ENCODE data around the gene FAM131A.
A peak's percentile ranks its signal among the peaks of the same experiment; 100 is the strongest.

Gene FAM131A

DNA sequence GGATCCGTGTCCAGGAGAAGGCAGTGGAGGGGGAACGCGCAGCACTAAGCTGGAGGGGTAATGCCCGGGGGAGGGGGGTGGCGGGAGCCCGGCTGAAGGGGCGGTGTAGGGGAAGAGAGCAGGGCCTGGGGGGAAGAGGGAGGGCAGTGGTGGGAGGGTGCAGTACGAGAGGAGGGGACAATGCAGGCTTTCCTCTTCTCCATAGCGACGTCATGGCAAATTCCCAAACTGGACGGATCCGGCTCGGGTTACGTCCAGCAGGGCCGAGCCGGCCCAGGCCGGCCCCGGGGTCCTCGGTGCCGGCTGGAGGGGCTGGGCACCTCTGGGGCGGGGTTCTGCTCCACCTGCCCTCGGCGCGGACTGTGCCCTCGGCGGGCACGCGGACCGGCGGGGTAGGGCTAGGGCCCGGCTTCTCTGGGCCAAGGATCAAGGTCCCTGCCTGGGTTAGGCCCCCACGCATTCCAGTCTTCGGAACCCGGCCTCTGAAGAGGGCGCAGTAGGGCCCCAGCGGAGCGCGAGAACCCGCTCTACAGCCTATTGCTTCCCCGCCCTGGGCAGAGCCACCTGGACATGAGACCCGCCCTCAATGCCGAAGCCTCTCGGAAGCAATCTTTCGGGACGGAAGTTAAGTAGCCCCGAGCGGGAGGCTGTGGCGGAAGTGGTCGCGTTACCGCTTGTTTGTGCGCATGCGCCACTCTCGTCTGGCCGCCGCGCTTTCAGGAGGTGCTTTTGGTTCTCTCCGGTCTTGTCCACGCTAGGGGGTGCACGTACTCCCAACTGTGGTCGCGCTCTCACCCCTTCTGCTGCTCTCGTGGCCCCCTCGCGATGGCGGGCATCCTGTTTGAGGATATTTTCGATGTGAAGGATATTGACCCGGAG is 25.5 kb downstream of the FAM131A start:
- Histone ChIP-seq H3K27me3 (ENCODE audit: control insufficient read depth, insufficient read depth, low read length) (no peaks in the 10 kb centered on the region), H3K4me1 (ENCODE audit: control insufficient read depth, insufficient read depth, low read length) (peaks cover 7% of the 10 kb centered on the region; the same call in 1 of the 2 replicates), H3K27ac (ENCODE audit: low read length) (no peak overlapping the region), H3K4me3 (ENCODE audit: low read length) (peak overlapping the region; percentile 68), H3K9me3 (ENCODE audit: control insufficient read depth, insufficient read depth, low read length) (no peaks in the 10 kb centered on the region), H3K36me3 (ENCODE audit: control insufficient read depth, insufficient read depth, low read length) (peaks cover 14% of the 10 kb centered on the region)
- WGBS (ENCODE audit: insufficient coverage, insufficient read length): no CpG with 5 or more reads among the region's 68 CpGs
- DNase-seq (ENCODE audit: low read depth, low spot score): peak; percentile 96

- H3K27me3 ChIP-seq (ENCODE audit: control insufficient read depth, insufficient read depth, low read length): no peaks in the 10 kb centered on the region
- DNase-seq (ENCODE audit: low read depth, low spot score): no peak
- H3K4me3 ChIP-seq (ENCODE audit: low read length): no peak overlapping the region
- no peak overlapping the region for H3K27ac ChIP-seq (ENCODE audit: low read length)
- WGBS (ENCODE audit: insufficient coverage, insufficient read length): no CpG with 5 or more reads among the region's 5 CpGs
- no peaks in the 10 kb centered on the region for H3K4me1 ChIP-seq (ENCODE audit: control insufficient read depth, insufficient read depth, low read length)
- no peaks in the 10 kb centered on the region for H3K9me3 ChIP-seq (ENCODE audit: control insufficient read depth, insufficient read depth, low read length)
- peaks cover 15% of the 10 kb centered on the region; the same call in 1 of the 2 replicates for H3K36me3 ChIP-seq (ENCODE audit: control insufficient read depth, insufficient read depth, low read length)
Measured at GRCh38 chr3:184366619-184367289, 29.4 kb downstream of the FAM131A start.

DNA sequence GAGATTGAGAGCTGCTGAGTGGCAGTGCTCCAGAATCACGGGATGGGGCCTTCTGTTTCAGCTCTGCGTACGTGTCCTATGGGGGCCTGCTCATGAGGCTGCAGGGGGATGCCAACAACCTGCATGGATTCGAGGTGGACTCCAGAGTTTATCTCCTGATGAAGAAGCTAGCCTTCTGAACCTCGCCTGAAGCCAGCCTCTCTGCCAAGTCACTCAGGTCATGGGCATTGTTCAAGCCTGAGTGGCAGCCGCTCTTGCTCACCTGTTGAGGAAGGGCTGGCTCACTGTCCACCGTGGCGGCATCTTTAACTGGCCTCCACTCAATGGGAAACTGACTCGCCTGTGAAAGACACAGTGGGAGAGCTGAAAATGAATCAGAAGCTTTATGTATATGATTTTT is 30.7 kb downstream of the FAM131A start:
- H3K27ac ChIP-seq (ENCODE audit: low read length): no peak overlapping the region
- H3K9me3 ChIP-seq (ENCODE audit: control insufficient read depth, insufficient read depth, low read length): no peaks in the 10 kb centered on the region
- no peak overlapping the region for H3K4me3 ChIP-seq (ENCODE audit: low read length)
- DNase-seq (ENCODE audit: low read depth, low spot score): no peak
- H3K36me3 ChIP-seq (ENCODE audit: control insufficient read depth, insufficient read depth, low read length): peaks cover 15% of the 10 kb centered on the region; the same call in 1 of the 2 replicates
- no CpG with 5 or more reads among the region's 9 CpGs for WGBS (ENCODE audit: insufficient coverage, insufficient read length)
- H3K27me3 ChIP-seq (ENCODE audit: control insufficient read depth, insufficient read depth, low read length): no peaks in the 10 kb centered on the region
- H3K4me1 ChIP-seq (ENCODE audit: control insufficient read depth, insufficient read depth, low read length): no peaks in the 10 kb centered on the region

GRCh38 chr3:184368586-184369183 is 31.3 kb downstream of the FAM131A start:
- H3K4me3 ChIP-seq (ENCODE audit: low read length): no peak overlapping the region
- WGBS (ENCODE audit: insufficient coverage, insufficient read length): no CpG with 5 or more reads among the region's 3 CpGs
- no peak overlapping the region for H3K27ac ChIP-seq (ENCODE audit: low read length)
- no peak for DNase-seq (ENCODE audit: low read depth, low spot score)
- H3K4me1 ChIP-seq (ENCODE audit: control insufficient read depth, insufficient read depth, low read length): no peaks in the 10 kb centered on the region
- H3K27me3 ChIP-seq (ENCODE audit: control insufficient read depth, insufficient read depth, low read length): no peaks in the 10 kb centered on the region
- peaks cover 15% of the 10 kb centered on the region; the same call in 1 of the 2 replicates for H3K36me3 ChIP-seq (ENCODE audit: control insufficient read depth, insufficient read depth, low read length)
- H3K9me3 ChIP-seq (ENCODE audit: control insufficient read depth, insufficient read depth, low read length): no peaks in the 10 kb centered on the region

- Histone ChIP-seq H3K4me1 (ENCODE audit: control insufficient read depth, insufficient read depth, low read length) (no peaks in the 10 kb centered on the region), H3K27me3 (ENCODE audit: control insufficient read depth, insufficient read depth, low read length) (no peaks in the 10 kb centered on the region), H3K27ac (ENCODE audit: low read length) (no peak overlapping the region), H3K4me3 (ENCODE audit: low read length) (no peak overlapping the region), H3K9me3 (ENCODE audit: control insufficient read depth, insufficient read depth, low read length) (no peaks in the 10 kb centered on the region), H3K36me3 (ENCODE audit: control insufficient read depth, insufficient read depth, low read length) (peaks cover 12% of the 10 kb centered on the region; the same call in 1 of the 2 replicates)
- no CpG with 5 or more reads among the region's 5 CpGs for WGBS (ENCODE audit: insufficient coverage, insufficient read length)
- DNase-seq (ENCODE audit: low read depth, low spot score): no peak
Measured at GRCh38 chr3:184371570-184372018, 34.2 kb downstream of the FAM131A start.

- no peaks in the 10 kb centered on the region for H3K27me3 ChIP-seq (ENCODE audit: control insufficient read depth, insufficient read depth, low read length)
- H3K4me1 ChIP-seq (ENCODE audit: control insufficient read depth, insufficient read depth, low read length): no peaks in the 10 kb centered on the region; the same call in 1 of the 2 replicates
- H3K9me3 ChIP-seq (ENCODE audit: control insufficient read depth, insufficient read depth, low read length): no peaks in the 10 kb centered on the region
- H3K4me3 ChIP-seq (ENCODE audit: low read length): no peak overlapping the region
- no CpG with 5 or more reads among the region's 8 CpGs for WGBS (ENCODE audit: insufficient coverage, insufficient read length)
- no peak for DNase-seq (ENCODE audit: low read depth, low spot score)
- H3K27ac ChIP-seq (ENCODE audit: low read length): no peak overlapping the region
- peaks cover 8% of the 10 kb centered on the region; the same call in 1 of the 2 replicates for H3K36me3 ChIP-seq (ENCODE audit: control insufficient read depth, insufficient read depth, low read length)
Measured at GRCh38 chr3:184372296-184372821, 35.0 kb downstream of the FAM131A start.

- H3K9me3 ChIP-seq (ENCODE audit: control insufficient read depth, insufficient read depth, low read length): no peaks in the 10 kb centered on the region
- no CpG with 5 or more reads among the region's 5 CpGs for WGBS (ENCODE audit: insufficient coverage, insufficient read length)
- H3K36me3 ChIP-seq (ENCODE audit: control insufficient read depth, insufficient read depth, low read length): peaks cover 8% of the 10 kb centered on the region; the same call in 1 of the 2 replicates
- no peaks in the 10 kb centered on the region for H3K27me3 ChIP-seq (ENCODE audit: control insufficient read depth, insufficient read depth, low read length)
- DNase-seq (ENCODE audit: low read depth, low spot score): no peak
- H3K4me3 ChIP-seq (ENCODE audit: low read length): no peak overlapping the region
- peaks cover 1% of the 10 kb centered on the region; the same call in 1 of the 2 replicates for H3K4me1 ChIP-seq (ENCODE audit: control insufficient read depth, insufficient read depth, low read length)
- H3K27ac ChIP-seq (ENCODE audit: low read length): no peak overlapping the region
Measured at GRCh38 chr3:184372911-184373310, 35.5 kb downstream of the FAM131A start.

DNA sequence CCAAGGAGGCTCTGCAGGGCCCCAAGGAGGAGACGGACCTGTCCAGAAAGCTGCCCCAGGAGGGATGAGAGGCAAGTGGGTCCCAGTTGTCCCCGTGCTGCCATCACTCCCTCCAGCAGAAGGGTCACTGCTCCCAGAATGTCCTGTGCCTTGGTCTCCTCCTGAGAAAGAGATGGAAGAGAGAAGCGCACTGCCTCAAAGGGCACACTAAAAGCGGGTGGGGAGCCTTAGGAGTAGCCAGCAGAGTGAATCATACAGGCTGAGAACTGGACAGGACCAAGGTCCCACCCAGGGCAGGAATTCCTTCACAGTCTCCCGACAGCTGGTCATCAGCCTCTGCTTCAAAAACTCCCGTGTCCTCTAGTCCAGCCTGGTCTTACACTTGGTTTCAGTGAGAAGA is 36.0 kb downstream of the FAM131A start:
- WGBS (ENCODE audit: insufficient coverage, insufficient read length): no CpG with 5 or more reads among the region's 6 CpGs

DNA sequence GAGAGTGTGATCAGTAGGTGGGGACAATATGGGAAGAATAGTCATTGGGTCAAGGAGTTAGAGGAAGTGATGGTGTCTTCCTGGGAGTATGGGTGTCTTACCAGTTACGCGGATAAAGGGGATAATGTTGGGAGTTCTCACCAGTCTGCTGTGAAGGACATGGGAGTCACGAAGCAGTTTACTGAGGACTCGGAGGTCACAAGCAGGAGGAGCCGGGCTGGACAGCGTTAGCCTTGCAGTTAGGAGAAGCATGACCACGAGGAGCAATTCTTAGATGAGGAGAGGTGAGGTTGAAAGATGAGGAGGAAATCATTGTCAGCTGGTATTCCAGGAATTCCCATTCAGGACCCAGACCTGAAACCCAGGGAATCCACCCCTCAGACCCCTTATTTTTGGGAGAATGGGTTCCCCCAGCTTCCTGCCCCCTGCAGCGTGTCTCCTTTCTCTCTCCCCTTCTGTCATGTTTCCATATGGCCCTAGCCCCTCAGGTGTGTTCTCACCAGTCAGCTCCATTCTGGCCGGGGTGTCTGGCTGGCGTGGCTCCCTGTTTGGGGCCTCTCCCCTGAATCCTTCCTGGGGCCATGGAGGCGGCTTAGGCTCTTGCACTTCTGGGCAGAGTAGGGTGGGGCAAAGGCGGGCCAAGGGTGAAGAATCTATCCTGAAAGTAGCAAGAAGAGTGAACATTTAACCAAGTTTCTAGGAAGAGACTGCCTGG is 38.5 kb downstream of the FAM131A start:
- H3K36me3 ChIP-seq (ENCODE audit: control insufficient read depth, insufficient read depth, low read length): no peaks in the 10 kb centered on the region
- H3K27me3 ChIP-seq (ENCODE audit: control insufficient read depth, insufficient read depth, low read length): peaks cover 14% of the 10 kb centered on the region
- H3K27ac ChIP-seq (ENCODE audit: low read length): no peak overlapping the region

More for the DNA sequence above, 36.0 kb downstream of the FAM131A start:
- H3K27ac ChIP-seq (ENCODE audit: low read length): no peak overlapping the region
- no peak overlapping the region for H3K4me3 ChIP-seq (ENCODE audit: low read length)
- DNase-seq (ENCODE audit: low read depth, low spot score): no peak
- peaks cover 4% of the 10 kb centered on the region; the same call in 1 of the 2 replicates for H3K36me3 ChIP-seq (ENCODE audit: control insufficient read depth, insufficient read depth, low read length)
- H3K9me3 ChIP-seq (ENCODE audit: control insufficient read depth, insufficient read depth, low read length): no peaks in the 10 kb centered on the region
- H3K27me3 ChIP-seq (ENCODE audit: control insufficient read depth, insufficient read depth, low read length): no peaks in the 10 kb centered on the region
- peaks cover 2% of the 10 kb centered on the region; the same call in 1 of the 2 replicates for H3K4me1 ChIP-seq (ENCODE audit: control insufficient read depth, insufficient read depth, low read length)

More for the DNA sequence above, 38.5 kb downstream of the FAM131A start:
- no CpG with 5 or more reads among the region's 12 CpGs for WGBS (ENCODE audit: insufficient coverage, insufficient read length)
- H3K4me1 ChIP-seq (ENCODE audit: control insufficient read depth, insufficient read depth, low read length): peaks cover 2% of the 10 kb centered on the region
- H3K4me3 ChIP-seq (ENCODE audit: low read length): no peak overlapping the region
- H3K9me3 ChIP-seq (ENCODE audit: control insufficient read depth, insufficient read depth, low read length): no peaks in the 10 kb centered on the region
- DNase-seq (ENCODE audit: low read depth, low spot score): no peak

Measured in iPS DF 6.9 (cell line).